HepG2 (cell line): Measurements from ENCODE around the gene CLIC1. TPM values are rescaled to one million over a fixed set of nuclear protein-coding genes. Genes with fewer than 3 reads are reported as not detected.

ENCODE experiments used
- GFI1 ChIP-seq: sonication (generic); formaldehyde crosslinking; IDR thresholded peaks from 2 replicates; pipeline ENCODE4 v1.5.0; 2020; ENCODE audit warnings: missing genetic modification reagents, mild to moderate bottlenecking, borderline replicate concordance
- PAWR ChIP-seq: sonication (generic); formaldehyde crosslinking; IDR thresholded peaks from 2 replicates; pipeline ENCODE4 v1.4.0; 2020; ENCODE audit warnings: missing genetic modification reagents, mild to moderate bottlenecking, borderline replicate concordance
- RFX3 ChIP-seq: IDR thresholded peaks from 2 replicates; pipeline ENCODE4 v1.6.1; 2016; ENCODE audit warnings: missing biosample characterization, missing genetic modification reagents
- ZBTB7A ChIP-seq: sonication (generic); formaldehyde crosslinking; IDR thresholded peaks from 2 replicates; pipeline ENCODE4 v1.8.0; 2022; ENCODE audit warnings: mild to moderate bottlenecking, missing genetic modification reagents
- ZNF460 ChIP-seq: sonication (generic); formaldehyde crosslinking; IDR thresholded peaks from 2 replicates; pipeline ENCODE4 v1.5.1; 2020; ENCODE audit warnings: missing genetic modification reagents, mild to moderate bottlenecking, borderline replicate concordance
- polyA plus RNA-seq, 8 experiments: library from polyadenylated mRNA; depleted of rRNA in 3 of 8; stranded (reverse) in 7 of 8; unstranded in 1 of 8; fragments of >200 nt; fragmentation: Illumina TruSeq in 4 of 8; extraction: Trizol in 4 of 8; gene quantifications; 2 replicates each; pipeline versions ENCODE4 v1.2.1 to v1.2.3, GENCODE V29; 2011 to 2016; ENCODE audit warnings: low read depth in 4 of 8, missing spikeins in 1 of 8, mixed read lengths in 1 of 8; ENCODE audit not compliant: insufficient read depth in 1 of 8
- total RNA-seq, 5 experiments: library from RNA; depleted of rRNA; stranded (reverse); fragments of >200 nt; fragmentation: Illumina TruSeq; extraction: Trizol; gene quantifications; 2 replicates each; pipeline ENCODE4 v1.2.3, GENCODE V29; 2016; ENCODE audit warnings: low read depth in 1 of 5
- TF ChIP-seq, protein P1 (sequence below): sonication (generic); formaldehyde crosslinking; IDR thresholded peaks from 2 replicates; pipeline ENCODE4 v1.4.0; 2020; ENCODE audit warnings: missing genetic modification reagents, borderline replicate concordance
- TF ChIP-seq, protein P2 (sequence below): sonication (generic); formaldehyde crosslinking; IDR thresholded peaks from 2 replicates; pipeline ENCODE4 v1.8.0; 2022; ENCODE audit warnings: mild to moderate bottlenecking, missing genetic modification reagents; ENCODE audit not compliant: insufficient replicate concordance
- TF ChIP-seq, protein P3 (sequence below): sonication (generic); formaldehyde crosslinking; IDR thresholded peaks from 2 replicates; pipeline ENCODE4 v1.4.0; 2020; ENCODE audit warnings: mild to moderate bottlenecking, missing genetic modification reagents
- TF ChIP-seq, protein P4 (sequence below): sonication (generic); formaldehyde crosslinking; IDR thresholded peaks from 2 replicates; pipeline ENCODE4 v1.8.1; 2023; ENCODE audit warnings: mild to moderate bottlenecking, missing genetic modification reagents, borderline replicate concordance
- TF ChIP-seq, protein P5 (sequence below): IDR thresholded peaks from 2 replicates; pipeline ENCODE4 v1.6.1; 2018; ENCODE audit warnings: missing genetic modification reagents, mild to moderate bottlenecking, missing compliant biosample characterization

CLIC1 gene
- total and polyA plus RNA-seq, 2 of the 13 experiments (the other 11 are each of a cell fraction or from before 2014, with no cell fraction given): 602 to 891 TPM

DNA sequence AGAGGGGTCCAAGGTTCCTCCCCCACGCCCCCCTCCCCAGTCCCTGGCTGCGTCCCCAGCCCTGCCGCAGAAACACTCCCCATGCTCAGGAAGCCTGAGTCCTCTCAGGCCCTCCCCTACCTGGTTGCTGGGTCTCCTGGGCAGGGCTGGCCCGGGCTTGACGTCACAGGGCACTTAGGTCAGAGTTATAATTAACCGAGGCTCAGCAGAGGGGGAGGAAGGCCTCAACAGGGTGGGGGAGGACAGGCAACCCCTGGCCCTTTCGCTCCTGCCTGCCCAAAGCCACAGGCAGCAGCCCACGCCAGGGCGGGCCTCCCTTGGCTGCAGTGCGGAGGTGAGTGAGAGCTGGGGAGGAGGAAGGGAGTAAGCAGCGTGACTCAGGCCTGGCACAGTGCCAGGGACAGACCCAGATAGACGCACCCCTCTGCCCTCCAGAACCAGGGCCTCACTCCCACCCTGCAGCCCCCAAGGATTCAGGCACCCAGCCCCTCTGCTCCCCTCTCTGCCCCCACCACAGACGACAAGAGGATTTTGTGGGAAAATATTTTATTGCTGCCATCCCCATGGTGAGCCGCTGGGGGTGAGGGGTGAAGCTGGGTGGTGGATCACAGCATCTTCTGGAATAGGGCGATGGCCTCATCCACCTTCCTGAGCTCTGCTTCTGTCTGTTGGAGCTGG, 40.8 kb upstream of the CLIC1 start, which contains the start of gene VWA7 (continued):
- TF ChIP-seq, protein P1, sequence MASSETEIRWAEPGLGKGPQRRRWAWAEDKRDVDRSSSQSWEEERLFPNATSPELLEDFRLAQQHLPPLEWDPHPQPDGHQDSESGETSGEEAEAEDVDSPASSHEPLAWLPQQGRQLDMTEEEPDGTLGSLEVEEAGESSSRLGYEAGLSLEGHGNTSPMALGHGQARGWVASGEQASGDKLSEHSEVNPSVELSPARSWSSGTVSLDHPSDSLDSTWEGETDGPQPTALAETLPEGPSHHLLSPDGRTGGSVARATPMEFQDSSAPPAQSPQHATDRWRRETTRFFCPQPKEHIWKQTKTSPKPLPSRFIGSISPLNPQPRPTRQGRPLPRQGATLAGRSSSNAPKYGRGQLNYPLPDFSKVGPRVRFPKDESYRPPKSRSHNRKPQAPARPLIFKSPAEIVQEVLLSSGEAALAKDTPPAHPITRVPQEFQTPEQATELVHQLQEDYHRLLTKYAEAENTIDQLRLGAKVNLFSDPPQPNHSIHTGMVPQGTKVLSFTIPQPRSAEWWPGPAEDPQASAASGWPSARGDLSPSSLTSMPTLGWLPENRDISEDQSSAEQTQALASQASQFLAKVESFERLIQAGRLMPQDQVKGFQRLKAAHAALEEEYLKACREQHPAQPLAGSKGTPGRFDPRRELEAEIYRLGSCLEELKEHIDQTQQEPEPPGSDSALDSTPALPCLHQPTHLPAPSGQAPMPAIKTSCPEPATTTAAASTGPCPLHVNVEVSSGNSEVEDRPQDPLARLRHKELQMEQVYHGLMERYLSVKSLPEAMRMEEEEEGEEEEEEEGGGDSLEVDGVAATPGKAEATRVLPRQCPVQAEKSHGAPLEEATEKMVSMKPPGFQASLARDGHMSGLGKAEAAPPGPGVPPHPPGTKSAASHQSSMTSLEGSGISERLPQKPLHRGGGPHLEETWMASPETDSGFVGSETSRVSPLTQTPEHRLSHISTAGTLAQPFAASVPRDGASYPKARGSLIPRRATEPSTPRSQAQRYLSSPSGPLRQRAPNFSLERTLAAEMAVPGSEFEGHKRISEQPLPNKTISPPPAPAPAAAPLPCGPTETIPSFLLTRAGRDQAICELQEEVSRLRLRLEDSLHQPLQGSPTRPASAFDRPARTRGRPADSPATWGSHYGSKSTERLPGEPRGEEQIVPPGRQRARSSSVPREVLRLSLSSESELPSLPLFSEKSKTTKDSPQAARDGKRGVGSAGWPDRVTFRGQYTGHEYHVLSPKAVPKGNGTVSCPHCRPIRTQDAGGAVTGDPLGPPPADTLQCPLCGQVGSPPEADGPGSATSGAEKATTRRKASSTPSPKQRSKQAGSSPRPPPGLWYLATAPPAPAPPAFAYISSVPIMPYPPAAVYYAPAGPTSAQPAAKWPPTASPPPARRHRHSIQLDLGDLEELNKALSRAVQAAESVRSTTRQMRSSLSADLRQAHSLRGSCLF (CRISPR knock-in tag): no peak
- TF ChIP-seq, protein P2, sequence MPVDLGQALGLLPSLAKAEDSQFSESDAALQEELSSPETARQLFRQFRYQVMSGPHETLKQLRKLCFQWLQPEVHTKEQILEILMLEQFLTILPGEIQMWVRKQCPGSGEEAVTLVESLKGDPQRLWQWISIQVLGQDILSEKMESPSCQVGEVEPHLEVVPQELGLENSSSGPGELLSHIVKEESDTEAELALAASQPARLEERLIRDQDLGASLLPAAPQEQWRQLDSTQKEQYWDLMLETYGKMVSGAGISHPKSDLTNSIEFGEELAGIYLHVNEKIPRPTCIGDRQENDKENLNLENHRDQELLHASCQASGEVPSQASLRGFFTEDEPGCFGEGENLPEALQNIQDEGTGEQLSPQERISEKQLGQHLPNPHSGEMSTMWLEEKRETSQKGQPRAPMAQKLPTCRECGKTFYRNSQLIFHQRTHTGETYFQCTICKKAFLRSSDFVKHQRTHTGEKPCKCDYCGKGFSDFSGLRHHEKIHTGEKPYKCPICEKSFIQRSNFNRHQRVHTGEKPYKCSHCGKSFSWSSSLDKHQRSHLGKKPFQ (CRISPR knock-in tag): no peak
- no peak for TF ChIP-seq GFI1 (CRISPR knock-in tag)
- TF ChIP-seq PAWR (CRISPR knock-in tag): no peak
- TF ChIP-seq, protein P3, sequence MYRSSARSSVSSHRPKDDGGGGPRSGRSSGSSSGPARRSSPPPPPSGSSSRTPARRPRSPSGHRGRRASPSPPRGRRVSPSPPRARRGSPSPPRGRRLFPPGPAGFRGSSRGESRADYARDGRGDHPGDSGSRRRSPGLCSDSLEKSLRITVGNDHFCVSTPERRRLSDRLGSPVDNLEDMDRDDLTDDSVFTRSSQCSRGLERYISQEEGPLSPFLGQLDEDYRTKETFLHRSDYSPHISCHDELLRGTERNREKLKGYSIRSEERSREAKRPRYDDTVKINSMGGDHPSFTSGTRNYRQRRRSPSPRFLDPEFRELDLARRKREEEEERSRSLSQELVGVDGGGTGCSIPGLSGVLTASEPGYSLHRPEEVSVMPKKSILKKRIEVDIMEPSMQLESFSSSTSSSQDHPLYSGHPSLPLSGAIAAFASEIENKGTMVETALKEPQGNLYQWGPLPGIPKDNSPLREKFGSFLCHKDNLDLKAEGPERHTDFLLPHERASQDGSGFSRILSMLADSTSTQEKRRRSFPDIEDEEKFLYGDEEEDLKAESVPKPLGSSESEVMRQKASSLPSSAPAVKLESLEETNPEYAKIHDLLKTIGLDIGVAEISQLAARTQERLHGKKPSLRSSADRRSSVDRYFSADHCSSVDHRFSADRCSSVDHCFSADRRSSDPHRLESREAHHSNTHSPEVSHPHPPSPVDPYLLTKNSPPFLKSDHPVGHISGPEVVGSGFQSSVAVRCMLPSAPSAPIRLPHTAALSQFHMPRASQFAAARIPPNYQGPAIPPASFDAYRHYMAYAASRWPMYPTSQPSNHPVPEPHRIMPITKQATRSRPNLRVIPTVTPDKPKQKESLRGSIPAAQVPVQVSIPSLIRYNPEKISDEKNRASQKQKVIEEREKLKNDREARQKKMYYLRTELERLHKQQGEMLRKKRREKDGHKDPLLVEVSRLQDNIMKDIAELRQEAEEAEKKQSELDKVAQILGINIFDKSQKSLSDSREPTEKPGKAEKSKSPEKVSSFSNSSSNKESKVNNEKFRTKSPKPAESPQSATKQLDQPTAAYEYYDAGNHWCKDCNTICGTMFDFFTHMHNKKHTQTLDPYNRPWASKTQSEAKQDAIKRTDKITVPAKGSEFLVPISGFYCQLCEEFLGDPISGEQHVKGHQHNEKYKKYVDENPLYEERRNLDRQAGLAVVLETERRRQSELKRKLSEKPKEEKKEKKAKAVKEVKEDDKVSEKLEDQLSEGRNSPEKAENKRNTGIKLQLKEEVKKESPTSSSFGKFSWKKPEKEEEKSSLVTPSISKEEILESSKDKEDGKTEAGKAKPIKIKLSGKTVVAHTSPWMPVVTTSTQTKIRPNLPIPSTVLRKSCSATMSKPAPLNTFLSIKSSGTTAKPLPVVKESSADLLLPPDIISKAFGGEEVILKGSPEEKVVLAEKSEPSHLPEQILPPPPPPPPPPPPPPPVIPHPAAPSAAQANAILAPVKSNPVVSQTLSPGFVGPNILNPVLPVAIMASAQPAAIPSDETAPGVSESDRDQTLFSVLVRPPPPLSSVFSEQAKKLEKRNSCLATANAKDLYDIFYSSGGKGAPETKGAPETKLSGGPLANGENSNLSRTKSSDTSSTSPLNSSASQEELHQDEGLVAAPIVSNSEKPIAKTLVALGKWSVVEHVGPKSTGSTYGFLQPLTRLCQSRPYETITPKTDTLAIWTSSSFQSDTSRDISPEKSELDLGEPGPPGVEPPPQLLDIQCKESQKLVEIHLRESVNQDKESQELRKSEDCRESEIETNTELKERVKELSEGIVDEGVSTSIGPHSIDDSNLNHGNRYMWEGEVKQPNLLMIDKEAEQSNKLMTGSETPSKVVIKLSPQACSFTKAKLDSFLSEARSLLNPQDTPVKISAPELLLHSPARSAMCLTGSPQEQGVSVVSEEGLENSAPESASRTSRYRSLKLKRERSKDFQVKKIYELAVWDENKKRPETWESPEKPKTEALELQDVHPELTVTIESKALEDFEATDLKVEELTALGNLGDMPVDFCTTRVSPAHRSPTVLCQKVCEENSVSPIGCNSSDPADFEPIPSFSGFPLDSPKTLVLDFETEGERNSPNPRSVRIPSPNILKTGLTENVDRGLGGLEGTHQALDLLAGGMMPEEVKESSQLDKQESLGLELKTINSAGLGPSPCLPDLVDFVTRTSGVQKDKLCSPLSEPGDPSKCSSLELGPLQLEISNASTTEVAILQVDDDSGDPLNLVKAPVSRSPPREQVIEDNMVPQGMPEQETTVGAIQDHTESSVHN (CRISPR knock-in tag): no peak
- TF ChIP-seq, protein P4, sequence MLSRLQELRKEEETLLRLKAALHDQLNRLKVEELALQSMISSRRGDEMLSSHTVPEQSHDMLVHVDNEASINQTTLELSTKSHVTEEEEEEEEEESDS (CRISPR knock-in tag): no peak
- TF ChIP-seq, protein P5, sequence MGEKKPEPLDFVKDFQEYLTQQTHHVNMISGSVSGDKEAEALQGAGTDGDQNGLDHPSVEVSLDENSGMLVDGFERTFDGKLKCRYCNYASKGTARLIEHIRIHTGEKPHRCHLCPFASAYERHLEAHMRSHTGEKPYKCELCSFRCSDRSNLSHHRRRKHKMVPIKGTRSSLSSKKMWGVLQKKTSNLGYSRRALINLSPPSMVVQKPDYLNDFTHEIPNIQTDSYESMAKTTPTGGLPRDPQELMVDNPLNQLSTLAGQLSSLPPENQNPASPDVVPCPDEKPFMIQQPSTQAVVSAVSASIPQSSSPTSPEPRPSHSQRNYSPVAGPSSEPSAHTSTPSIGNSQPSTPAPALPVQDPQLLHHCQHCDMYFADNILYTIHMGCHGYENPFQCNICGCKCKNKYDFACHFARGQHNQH: peak; percentile 81; the same call in 1 of the 2 replicates
- TF ChIP-seq ZBTB7A (CRISPR knock-in tag): peak; percentile 64; the same call in 1 of the 2 replicates
- no peak for TF ChIP-seq RFX3 (CRISPR knock-in tag)
- peak; percentile 56; the same call in 1 of the 2 replicates for TF ChIP-seq ZNF460
